CD4-positive, alpha-beta T cell treated with Interleukin-6 for 4 hours (primary cell): ENCODE results near the gene ITGA7.

Experiments
- DNase-seq: peaks from one replicate; pipeline ENCODE4 v3.0.0-alpha.2; 2020; ENCODE audit warnings: mixed read lengths

Gene ITGA7

DNA sequence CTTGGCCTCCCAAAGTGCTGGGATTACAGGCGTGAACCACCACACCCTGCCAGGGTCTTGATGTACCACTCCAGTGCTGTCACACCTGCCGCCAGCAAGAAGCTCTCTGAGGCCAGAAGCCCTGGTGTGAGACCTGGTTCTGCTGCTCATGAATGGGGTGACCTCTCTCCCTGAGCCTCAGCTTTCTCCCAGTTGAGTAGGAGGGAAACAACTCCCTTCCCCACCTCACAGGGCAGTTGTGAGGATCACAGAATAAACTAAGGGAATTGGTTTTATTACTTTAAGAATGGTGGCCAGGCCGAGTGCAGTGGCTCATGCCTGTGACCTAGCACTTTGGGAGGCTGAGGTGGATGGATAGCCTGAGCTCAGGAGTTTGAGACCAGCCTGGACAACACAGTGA is 26.9 kb upstream of the ITGA7 start:
- DNase-seq: no peak

- DNase-seq: no peak
Observed at GRCh38 chr12:55733858-55734257, 26.2 kb upstream of the ITGA7 start.

- DNase-seq: no peak
Observed at GRCh38 chr12:55733021-55733555, 25.4 kb upstream of the ITGA7 start.

DNA sequence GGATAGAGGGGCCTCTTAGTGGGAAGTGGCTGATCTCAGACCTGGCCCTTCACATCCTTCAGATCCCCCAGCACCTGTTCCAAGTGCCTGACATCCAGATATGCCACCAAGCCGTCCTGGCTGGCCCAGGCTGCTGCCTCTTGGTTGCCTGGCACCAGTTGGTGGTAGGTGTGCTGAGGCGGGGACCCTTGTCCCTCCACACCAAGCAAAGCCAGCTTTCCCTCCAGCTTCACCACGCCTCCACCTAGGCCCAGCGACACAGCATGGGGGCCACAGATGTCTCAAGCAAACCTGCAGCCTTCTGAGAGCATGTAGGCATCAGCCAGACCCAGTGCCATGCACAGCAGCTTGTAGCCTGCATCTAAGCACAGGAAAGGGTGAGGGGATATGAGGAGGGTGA is 24.6 kb upstream of the ITGA7 start:
- no peak for DNase-seq

DNA sequence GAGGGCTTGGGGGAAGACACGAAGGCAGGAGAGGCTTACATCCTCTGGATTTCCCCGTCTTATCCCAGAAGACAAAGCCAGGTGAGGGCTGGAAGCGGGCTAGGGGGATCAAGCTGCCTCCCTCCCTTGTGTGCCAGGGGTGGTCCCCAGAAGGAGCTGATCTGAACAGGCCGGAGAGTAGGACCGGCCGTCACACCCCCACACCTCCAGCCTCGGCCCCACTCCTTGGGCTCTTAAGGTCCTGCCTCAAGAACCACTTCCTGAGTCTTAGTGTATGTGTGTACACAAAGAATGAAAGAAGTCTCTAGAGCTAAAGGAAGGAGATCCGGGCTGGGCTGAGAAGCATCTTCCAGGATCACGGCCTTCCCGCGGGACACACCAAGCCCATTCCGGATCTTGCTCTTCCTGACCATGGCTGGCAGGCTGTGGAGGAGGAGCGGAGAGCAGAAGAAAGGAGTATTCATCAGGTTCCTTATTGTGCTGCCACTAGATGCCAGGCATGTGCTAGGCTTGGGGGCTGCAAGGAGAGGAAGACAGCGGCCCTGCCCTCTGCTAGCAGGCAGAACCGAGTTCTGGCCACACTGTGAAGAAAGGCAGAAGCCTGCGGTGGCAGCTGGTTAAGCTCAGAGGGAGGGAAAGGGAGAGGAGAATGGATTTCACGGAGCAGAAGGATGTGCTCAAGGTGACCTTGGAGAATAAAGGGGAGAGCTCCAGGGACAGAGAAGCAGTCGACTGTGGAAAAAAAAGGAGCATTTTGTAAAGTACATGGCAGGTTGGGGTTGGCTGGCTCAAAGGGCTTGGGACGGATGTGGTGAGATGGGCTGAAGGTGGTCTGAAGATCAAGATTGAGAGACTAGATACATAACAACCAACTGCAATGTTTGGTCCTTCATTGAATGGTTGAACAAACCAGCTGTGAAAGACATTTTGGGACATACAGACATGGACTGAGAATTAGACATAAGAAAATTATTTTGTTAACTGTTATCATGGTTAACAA is 22.4 kb upstream of the ITGA7 start:
- peak; percentile 48 for DNase-seq

- DNase-seq: peak; percentile 70
Observed at GRCh38 chr12:55728939-55729818, 21.5 kb upstream of the ITGA7 start, which contains the start of gene CD63. CD63 (minus strand) TSS chr12:55729009; CDS start chr12:55728341, 668 bp downstream.

DNA sequence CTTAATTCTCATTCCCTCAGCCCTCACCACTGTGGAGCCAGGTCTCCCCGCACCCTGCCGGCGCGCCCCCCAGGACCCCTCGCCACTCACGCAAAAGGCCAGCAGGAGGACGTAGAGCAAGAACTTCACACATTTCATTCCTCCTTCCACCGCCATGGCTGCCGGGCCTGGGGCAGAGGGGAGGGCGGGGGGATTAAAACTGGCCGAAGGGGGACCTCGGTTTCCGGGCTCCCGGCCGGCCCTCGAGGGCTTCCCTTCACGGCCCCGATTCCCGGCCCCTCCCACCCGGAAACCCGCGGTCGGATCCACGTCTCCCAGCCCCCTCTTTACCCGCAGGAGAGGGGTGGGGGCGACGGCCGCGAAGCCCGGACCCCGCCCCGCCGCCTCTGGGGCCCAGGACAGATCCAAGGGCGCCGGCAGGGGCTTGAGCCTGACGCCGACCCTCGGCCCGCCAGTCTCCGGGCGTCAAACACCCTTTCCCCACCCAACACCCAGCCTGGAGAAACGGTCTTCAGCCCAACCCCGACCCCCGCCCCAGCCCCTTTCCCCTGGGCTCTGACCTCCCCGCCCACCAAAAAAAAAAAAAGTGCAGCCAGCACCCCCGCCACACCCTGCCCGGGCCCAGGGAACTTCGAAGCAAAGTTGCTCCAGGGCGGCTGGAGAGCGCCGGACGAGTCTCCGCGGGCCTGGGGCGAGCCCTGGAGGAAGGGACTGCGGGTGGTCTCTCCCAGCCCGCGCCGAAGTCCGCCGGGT is 20.7 kb upstream of the ITGA7 start:
- peak; percentile 39 for DNase-seq

- DNase-seq: no peak
Observed at GRCh38 chr12:55727643-55728185, 20.0 kb upstream of the ITGA7 start.

GRCh38 chr12:55726971-55727370 is 19.3 kb upstream of the ITGA7 start:
- no peak for DNase-seq

DNA sequence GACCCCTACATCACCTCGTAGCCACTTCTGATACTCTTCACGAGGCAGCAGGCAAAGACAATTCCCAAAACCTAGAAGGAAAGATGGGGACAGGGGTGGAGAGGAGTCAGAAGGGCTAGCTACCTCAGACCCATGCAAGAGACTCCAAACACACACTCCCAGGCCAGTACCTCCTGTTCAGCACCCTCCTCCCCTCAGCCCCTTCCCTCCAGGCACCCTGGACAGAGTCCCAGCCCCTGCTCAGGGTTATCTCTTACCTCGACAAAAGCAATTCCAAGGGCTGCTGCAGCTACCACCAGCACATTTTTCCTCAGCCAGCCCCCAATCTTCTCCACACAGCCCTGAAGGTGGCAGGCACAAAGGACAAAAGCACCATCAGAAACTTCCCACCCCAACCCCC is 17.9 kb upstream of the ITGA7 start:
- DNase-seq: no peak

DNA sequence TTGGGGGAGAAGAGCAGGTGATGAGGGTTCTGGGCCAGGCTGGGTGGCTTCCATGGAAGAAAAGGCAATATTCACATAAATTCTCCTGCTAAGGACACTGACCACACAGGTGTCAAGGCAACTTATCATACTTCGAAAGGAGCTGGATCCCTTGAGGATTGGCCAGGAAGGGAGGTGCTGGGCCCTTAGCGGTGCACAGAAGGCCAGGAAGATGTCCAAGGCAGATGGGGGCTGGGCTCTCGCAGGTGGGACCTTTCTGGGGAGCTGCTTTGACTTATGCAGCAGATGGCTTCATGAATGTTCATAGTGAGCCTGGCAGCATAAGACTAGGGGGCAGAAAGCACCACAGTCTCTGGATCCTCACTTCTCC is 17.2 kb upstream of the ITGA7 start:
- DNase-seq: no peak

DNA sequence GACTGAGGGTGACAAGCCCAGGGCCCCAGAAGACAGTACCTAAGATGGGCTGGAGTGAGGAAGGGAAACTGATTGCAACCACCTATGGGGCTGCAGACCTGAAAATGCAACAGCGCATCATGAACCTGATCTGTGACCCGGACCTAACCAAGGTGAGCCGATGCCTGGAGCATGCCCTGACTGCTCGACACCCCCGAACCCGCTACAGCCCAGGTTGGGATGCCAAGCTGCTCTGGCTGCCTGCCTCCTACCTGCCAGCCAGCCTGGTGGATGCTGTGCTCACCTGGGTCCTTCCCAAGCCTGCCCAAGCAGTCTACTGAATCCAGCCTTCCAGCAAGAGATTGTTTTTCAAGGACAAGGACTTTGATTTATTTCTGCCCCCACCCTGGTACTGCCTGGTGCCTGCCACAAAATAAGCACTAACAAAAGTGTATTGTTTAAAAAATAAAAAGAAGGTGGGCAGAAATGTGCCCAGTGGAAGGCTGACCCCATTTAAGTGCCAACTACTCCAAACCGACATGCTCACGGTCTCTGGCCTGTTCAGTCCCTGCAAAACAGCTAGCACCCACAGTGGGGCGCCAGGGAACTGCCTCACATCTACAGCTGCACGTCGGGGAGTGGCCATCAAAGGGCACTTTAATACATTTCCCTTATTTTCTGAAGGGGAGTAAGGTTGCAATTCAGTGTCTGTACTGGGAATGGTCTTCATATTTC is 16.7 kb upstream of the ITGA7 start:
- peak; percentile 78 for DNase-seq

DNA sequence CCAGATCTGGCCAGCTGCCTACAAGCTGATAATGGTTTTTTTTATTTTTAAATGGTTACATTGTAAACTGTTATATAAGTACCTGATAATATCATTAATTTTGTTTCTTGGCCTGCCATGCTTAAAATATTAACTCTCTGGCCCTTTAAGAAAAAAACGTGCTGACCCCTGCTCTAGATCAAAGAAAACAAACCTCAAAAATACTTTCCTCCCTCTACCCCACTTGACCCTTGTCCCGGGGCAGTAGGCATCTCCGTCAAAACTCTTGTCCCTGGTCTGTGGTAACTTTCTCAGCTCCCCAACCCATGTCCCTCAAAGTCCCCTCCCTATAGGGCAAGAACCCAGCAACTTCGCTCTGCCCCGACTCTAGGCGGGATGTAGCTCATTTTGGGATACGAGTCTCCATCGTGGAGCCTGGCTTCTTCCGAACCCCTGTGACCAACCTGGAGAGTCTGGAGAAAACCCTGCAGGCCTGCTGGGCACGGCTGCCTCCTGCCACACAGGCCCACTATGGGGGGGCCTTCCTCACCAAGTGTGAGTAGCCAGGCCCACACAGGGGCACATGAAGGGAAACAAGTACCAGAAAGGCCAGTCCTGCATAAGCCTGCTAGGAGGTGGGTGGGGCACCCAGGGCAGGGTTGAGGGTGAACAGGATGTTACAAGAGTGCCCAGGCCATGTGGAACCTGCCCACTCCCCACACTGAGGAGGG is 16.0 kb upstream of the ITGA7 start:
- no peak for DNase-seq

DNA sequence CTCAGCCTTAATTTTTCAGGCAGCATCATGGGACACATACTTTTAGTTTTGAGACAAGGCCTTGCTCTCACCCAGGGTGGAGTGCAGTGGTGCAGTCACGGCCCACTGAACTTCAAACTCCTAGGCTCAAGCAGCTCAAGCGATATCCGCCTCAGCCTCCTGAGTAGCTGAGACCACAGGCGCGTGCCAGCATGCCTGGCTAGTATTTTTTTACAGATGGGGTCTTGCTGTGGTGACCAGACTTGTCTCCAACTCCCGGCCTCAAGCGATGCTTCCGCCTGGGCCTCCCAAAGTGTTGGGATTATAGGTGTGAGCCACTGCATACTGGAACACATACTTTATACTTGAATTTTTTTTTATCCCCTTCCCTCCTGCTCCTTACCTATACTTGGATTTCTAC is 15.2 kb upstream of the ITGA7 start:
- DNase-seq: no peak

DNA sequence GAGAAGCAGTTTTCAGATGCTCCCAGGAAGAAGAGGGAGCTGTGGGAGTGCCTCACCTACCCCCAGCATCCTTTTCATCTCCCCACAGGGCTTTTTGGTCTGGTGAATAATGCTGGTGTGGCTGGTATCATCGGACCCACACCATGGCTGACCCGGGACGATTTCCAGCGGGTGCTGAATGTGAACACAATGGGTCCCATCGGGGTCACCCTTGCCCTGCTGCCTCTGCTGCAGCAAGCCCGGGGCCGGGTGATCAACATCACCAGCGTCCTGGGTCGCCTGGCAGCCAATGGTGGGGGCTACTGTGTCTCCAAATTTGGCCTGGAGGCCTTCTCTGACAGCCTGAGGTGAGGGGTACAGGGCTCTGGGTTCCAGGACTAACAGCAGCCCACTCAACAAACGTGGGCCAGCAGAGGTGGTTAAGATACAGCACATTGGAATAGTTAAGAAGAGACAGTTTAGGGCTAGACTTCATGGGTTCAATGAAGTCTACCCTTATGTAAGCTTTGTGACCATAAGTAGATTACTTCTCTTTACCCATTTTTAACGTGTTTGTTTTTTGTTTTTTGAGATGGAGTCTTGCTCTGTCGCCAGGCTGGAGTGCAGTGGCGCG is 14.0 kb upstream of the ITGA7 start:
- no peak for DNase-seq

GRCh38 chr12:55720894-55721444 is 13.3 kb upstream of the ITGA7 start:
- no peak for DNase-seq

DNA sequence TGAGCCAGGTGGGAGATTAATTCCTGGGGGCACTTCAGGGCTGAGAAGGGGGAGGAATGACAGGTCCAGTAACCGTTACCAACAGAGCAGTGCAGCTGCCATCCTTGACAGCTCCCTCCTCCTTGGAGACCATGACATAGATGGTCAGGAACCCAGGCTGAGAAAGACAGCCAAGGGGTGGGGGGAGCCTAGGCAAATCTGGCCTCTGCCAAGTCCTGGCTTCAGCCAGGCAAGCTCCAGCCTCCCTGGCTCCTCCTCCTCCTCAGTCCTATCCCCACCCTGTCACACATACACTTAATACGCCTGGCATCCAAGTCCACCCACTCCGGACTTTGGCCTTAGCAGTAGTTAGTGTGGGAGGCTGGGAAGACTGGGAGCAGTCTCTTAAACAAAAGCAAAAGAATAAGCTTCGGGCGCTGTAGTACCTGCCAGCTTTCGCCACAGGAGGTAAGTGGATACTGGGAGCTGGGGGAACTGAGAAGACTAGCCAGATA is 12.4 kb upstream of the ITGA7 start, which contains the start of gene RDH5:
TSS of gene RDH5 (plus strand) at position 323 of the 494 bp plus-strand sequence. CDS start 792 bp downstream, outside the sequence.
- DNase-seq: no peak

- DNase-seq: no peak
Observed at GRCh38 chr12:55719371-55719770, 11.7 kb upstream of the ITGA7 start.

DNA sequence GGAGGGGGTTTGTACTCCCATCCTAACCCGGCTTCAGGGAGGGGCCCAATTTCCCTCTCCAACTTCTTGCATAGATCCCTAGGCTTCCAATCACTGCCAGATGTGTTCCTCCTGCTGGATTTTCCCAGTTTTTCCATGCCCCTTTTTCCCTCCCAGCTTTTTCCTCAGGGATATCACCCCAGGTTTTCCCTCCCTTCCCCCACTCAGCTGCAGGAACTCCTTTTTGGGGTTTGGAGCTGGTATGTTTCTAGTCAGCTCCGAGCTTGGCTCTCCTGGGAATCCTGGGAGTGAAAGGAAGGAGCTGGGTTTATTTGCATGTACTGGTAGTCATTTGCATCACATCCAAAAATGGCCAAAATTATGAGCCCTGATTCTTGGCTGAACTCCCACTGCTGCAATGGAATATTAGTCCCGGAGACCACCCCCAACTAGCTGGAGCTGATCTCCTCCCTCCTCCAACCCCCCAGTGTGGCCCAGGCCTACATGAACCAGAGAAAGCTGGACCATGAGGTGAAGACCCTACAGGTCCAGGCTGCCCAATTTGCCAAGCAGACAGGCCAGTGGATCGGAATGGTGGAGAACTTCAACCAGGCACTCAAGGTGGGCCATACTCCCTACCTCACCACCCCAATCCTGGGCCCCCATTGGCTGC is 11.0 kb upstream of the ITGA7 start:
- DNase-seq: no peak
